ENCODE data around the gene GET4. TPM values are rescaled to one million over a fixed set of nuclear protein-coding genes. Genes with fewer than 3 reads are reported as not detected.

GET4 gene
- total and polyA plus RNA-seq, 10 of the 15 experiments (the other 5 are each of a cell fraction or from before 2014, with no cell fraction given): 0.66 to 73.8 (median 34.0) TPM

DNA sequence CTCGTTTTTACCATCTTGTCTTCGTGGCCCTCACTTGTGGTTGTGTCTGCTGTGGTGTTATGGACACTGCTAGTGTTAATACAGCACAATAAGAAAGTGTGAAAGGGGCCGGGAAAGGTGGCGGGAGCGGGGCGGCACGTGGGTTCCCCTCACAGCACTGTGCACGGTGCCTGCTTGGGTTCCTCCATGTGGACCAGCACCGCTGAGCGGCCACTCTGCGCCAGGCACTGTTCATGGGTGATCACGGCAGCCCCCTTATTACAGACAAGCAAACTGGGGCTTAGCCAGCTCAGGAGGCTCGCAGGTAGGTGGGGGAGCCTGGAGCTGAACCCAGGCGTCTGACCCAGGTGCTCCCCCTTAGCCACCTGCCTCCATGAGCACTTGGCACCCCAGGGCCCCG is 31.8 kb upstream of the GET4 start:
- Histone ChIP-seq H3K4me3 (no peak overlapping the region), H3K4me1 (ENCODE audit: control insufficient read depth, insufficient read depth, low read length) (no peaks in the 10 kb centered on the region), H3K4me2 (ENCODE audit: control insufficient read depth, insufficient read depth) (no peak overlapping the region), H4K20me1 (ENCODE audit: control insufficient read depth, insufficient read depth) (no peaks in the 10 kb centered on the region), H3K27me3 (replicated peaks in 1 of 2; ENCODE audit: control insufficient read depth in 2 of 2, insufficient read depth in 2 of 2, low read length in 1 of 2) (no peaks in the 10 kb centered on the region), H3K27ac (ENCODE audit: control insufficient read depth, insufficient read depth) (no peak overlapping the region), H3K36me3 (ENCODE audit: control insufficient read depth in 2 of 2, insufficient read depth in 2 of 2, low read length in 1 of 2) (peaks cover 16 to 26% of the 10 kb centered on the region in 2 experiments), H2AFZ (ENCODE audit: control insufficient read depth, low read depth, low read length) (no peak overlapping the region), H3K9ac (ENCODE audit: control insufficient read depth, insufficient read depth, low read length) (no peak overlapping the region), H3K9me3 (replicated peaks; ENCODE audit: control insufficient read depth, insufficient read depth, low read length) (no peaks in the 10 kb centered on the region; the same call in 2 of the 3 replicates), H3K79me2 (ENCODE audit: control insufficient read depth, insufficient read depth, low read length) (no peaks in the 10 kb centered on the region)
- ChIA-PET POLR2A (no interaction called here), CTCF (no interaction called here), RAD21 (ENCODE audit: unreplicated experiment) (no interaction called here), SMC1A (ENCODE audit: uncharacterized antibody, unreplicated experiment) (no interaction called here)
- in situ Hi-C loops (cut with MboI) (no loop called here), intact Hi-C loops (cut with micrococcal nuclease; ENCODE audit: unreplicated experiment) (no loop called here)
- TF ChIP-seq SIN3A (IDR thresholded peaks at IDR 0.05; ENCODE audit: low read depth, low read length): no peak
- no peak for TF ChIP-seq RAD51 (IDR thresholded peaks at IDR 0.05)
- no peak for TF ChIP-seq MTA3 (IDR thresholded peaks at IDR 0.05; ENCODE audit: borderline replicate concordance, low read length)
- BruUV-seq (replicated peaks): no TSS peak
- FAIRE-seq: no peak
- DNase-seq (ENCODE audit: low read depth, low spot score): no peak
- no peak for ATAC-seq
- WGBS (ENCODE audit: insufficient coverage, insufficient replicate concordance, low lambda C conversion rate, missing lambda C conversion rate): 96% methylated on average over 15 of the region's 15 CpGs

DNA sequence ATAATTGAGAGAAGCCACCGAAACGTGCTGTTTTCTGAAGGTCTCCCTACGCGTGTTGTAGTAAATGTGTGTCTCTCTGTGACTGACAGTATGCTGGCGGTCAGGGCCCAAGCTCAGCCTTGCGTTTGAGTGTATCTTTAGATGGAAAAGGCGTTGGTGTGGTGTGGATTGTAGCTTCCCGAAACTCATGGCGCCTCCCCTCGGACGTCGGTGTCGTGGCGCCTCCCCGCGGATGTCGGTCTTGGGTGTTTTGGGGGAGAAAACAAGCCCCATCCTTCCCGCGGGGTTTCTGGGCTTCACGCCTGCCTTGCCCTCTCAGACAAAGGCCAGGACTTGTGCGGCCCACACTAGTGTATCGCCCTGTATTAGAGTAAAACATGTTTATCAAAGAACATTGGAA is 31.3 kb upstream of the GET4 start:
- BruUV-seq (replicated peaks): no TSS peak
- in situ Hi-C loops (cut with MboI): no loop called here
- H3K27ac ChIP-seq (ENCODE audit: control insufficient read depth, insufficient read depth): no peak overlapping the region
- H3K9me3 ChIP-seq (replicated peaks; ENCODE audit: control insufficient read depth, insufficient read depth, low read length): no peaks in the 10 kb centered on the region; the same call in 2 of the 3 replicates
- H3K27me3 ChIP-seq (replicated peaks in 1 of 2; ENCODE audit: control insufficient read depth in 2 of 2, insufficient read depth in 2 of 2, low read length in 1 of 2): no peaks in the 10 kb centered on the region
- intact Hi-C loops (cut with micrococcal nuclease; ENCODE audit: unreplicated experiment): no loop called here
- H4K20me1 ChIP-seq (ENCODE audit: control insufficient read depth, insufficient read depth): no peaks in the 10 kb centered on the region
- H3K36me3 ChIP-seq (ENCODE audit: control insufficient read depth in 2 of 2, insufficient read depth in 2 of 2, low read length in 1 of 2): peaks cover 16 to 27% of the 10 kb centered on the region in 2 experiments
- no peak for FAIRE-seq
- no peak for ATAC-seq
- POLR2A ChIA-PET: no interaction called here
- no peak overlapping the region for H3K9ac ChIP-seq (ENCODE audit: control insufficient read depth, insufficient read depth, low read length)
- SMC1A ChIA-PET (ENCODE audit: uncharacterized antibody, unreplicated experiment): no interaction called here
- RAD21 ChIA-PET (ENCODE audit: unreplicated experiment): no interaction called here
- no peaks in the 10 kb centered on the region for H3K4me1 ChIP-seq (ENCODE audit: control insufficient read depth, insufficient read depth, low read length)
- CTCF ChIA-PET: no interaction called here
- DNase-seq (ENCODE audit: low read depth, low spot score): no peak
- WGBS (ENCODE audit: insufficient coverage, insufficient replicate concordance, low lambda C conversion rate, missing lambda C conversion rate): 94% methylated on average over 22 of the region's 22 CpGs
- H2AFZ ChIP-seq (ENCODE audit: control insufficient read depth, low read depth, low read length): no peak overlapping the region
- no peak overlapping the region for H3K4me3 ChIP-seq
- no peaks in the 10 kb centered on the region for H3K79me2 ChIP-seq (ENCODE audit: control insufficient read depth, insufficient read depth, low read length)
- H3K4me2 ChIP-seq (ENCODE audit: control insufficient read depth, insufficient read depth): no peak overlapping the region
- TF ChIP-seq, protein P1, sequence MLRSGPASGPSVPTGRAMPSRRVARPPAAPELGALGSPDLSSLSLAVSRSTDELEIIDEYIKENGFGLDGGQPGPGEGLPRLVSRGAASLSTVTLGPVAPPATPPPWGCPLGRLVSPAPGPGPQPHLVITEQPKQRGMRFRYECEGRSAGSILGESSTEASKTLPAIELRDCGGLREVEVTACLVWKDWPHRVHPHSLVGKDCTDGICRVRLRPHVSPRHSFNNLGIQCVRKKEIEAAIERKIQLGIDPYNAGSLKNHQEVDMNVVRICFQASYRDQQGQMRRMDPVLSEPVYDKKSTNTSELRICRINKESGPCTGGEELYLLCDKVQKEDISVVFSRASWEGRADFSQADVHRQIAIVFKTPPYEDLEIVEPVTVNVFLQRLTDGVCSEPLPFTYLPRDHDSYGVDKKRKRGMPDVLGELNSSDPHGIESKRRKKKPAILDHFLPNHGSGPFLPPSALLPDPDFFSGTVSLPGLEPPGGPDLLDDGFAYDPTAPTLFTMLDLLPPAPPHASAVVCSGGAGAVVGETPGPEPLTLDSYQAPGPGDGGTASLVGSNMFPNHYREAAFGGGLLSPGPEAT (IDR thresholded peaks at IDR 0.05; ENCODE audit: low read depth): no peak
- TF ChIP-seq PBX3 (IDR thresholded peaks at IDR 0.05; ENCODE audit: insufficient replicate concordance, low read depth, low read length) (no peak), RELA (IDR thresholded peaks at IDR 0.05; ENCODE audit: borderline replicate concordance, partially characterized antibody) (no peak), PAX5 (IDR thresholded peaks at IDR 0.05; ENCODE audit: borderline replicate concordance, low read depth, low read length) (no peak), RBBP5 (conservative IDR thresholded peaks at IDR 0.05) (no peak), NFXL1 (IDR thresholded peaks at IDR 0.05; ENCODE audit: borderline replicate concordance) (no peak), MEF2B (IDR thresholded peaks at IDR 0.05; ENCODE audit: partially characterized antibody, poor library complexity, severe bottlenecking) (no peak), KDM1A (IDR thresholded peaks at IDR 0.05; ENCODE audit: borderline replicate concordance) (no peak), SP1 (IDR thresholded peaks at IDR 0.05; ENCODE audit: low read depth, low read length) (no peak), HDGF (IDR thresholded peaks at IDR 0.05) (no peak)
- TF ChIP-seq, protein P2, sequence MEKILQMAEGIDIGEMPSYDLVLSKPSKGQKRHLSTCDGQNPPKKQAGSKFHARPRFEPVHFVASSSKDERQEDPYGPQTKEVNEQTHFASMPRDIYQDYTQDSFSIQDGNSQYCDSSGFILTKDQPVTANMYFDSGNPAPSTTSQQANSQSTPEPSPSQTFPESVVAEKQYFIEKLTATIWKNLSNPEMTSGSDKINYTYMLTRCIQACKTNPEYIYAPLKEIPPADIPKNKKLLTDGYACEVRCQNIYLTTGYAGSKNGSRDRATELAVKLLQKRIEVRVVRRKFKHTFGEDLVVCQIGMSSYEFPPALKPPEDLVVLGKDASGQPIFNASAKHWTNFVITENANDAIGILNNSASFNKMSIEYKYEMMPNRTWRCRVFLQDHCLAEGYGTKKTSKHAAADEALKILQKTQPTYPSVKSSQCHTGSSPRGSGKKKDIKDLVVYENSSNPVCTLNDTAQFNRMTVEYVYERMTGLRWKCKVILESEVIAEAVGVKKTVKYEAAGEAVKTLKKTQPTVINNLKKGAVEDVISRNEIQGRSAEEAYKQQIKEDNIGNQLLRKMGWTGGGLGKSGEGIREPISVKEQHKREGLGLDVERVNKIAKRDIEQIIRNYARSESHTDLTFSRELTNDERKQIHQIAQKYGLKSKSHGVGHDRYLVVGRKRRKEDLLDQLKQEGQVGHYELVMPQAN (conservative IDR thresholded peaks at IDR 0.05): no peak
- TF ChIP-seq, protein P3, sequence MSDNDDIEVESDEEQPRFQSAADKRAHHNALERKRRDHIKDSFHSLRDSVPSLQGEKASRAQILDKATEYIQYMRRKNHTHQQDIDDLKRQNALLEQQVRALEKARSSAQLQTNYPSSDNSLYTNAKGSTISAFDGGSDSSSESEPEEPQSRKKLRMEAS (IDR thresholded peaks at IDR 0.05; ENCODE audit: low read depth, low read length): no peak
